Activated T-cell treated with anti-CD3 and anti-CD28 coated beads for 1 hour (primary cell): Measurements from ENCODE around the gene FUT3.
"Not testable (repeated sequence)": the region's sequence is repeated elsewhere in the genome, so short reads cannot be mapped to it uniquely, and the experiment has no call there.

Source experiments
- DNase-seq: peaks from one replicate; pipeline ENCODE4 v3.0.0-alpha.2; 2020; ENCODE audit warnings: low read depth

The FUT3 gene

GRCh38 chr19:5881543-5882299, 30.5 kb upstream of the FUT3 start:
- DNase-seq = no peak

GRCh38 chr19:5880604-5881078, 29.4 kb upstream of the FUT3 start:
- DNase-seq = no peak

- no peak for DNase-seq
Observed at GRCh38 chr19:5880196-5880595, 28.9 kb upstream of the FUT3 start.

DNA sequence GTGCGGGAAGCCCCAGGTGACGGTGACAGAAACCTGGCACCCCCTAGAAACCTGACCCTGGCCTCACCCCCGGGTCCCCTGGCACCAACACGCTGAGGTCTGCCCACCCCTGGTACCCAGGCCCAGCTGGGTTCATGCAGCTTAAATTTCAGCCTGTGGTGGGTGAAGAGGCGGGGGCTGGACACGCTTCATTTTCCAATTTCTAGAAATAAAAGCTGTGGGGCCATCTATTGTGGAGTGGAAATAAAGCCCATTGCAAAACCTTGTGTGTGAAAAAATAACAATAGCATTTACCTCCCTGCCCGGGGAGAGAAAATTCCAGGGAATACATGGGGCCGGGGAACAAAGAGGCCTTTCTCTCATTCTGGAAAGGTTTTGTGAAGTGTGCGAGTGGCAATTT, 26.6 kb upstream of the FUT3 start:
- no peak for DNase-seq

GRCh38 chr19:5877427-5877826, 26.2 kb upstream of the FUT3 start:
- DNase-seq = no peak

- not testable (repeated sequence) for DNase-seq
Observed at GRCh38 chr19:5874496-5874895, 23.2 kb upstream of the FUT3 start.

DNA sequence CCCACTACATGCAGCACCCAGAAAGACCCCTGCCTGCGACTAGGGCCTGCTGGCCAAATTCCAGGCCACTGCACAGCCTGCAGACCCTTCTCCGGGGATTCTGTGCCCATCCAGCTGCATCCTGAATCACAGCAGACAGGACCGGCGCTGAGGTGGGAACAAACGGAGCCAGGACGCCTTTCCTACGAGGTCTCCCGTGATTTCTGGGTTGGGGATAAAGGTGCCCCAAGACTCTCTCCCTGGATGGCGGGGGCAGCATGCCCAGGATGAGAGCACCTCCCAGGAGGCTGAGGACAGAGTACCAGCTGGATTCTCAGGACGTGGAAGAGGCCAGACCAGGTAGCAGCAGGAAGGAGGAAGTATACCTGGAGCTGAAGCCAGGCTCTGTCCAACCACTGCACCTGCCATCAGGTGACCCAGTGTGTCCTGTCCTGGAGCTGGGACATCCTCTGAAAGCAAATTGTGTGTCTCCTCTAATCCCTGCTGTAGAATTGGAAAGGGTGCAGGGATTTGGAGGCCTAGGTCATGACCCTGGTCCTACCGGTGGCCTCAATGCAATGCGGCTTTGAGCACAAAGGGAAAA, 22.5 kb upstream of the FUT3 start:
- DNase-seq = no peak

DNA sequence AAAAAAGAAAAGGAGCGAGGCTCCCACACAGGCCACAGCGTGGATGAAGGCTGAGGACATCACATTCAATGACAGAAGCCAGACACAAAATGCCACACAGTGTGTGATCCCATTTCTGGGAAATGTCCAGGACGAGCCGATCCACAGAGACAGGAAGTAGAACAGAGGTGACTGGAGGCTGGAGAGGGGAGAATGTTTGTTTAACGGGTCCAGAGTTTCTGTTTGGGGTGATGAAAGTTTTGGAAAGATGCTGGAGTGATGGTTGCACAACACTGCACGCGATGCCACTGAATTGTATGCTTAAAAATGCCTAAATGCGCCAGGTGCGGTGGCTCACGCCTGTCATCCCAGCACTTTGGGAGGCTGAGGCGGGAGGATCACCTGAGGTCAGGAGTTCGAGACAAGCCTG, 19.7 kb upstream of the FUT3 start:
- DNase-seq = no peak

DNA sequence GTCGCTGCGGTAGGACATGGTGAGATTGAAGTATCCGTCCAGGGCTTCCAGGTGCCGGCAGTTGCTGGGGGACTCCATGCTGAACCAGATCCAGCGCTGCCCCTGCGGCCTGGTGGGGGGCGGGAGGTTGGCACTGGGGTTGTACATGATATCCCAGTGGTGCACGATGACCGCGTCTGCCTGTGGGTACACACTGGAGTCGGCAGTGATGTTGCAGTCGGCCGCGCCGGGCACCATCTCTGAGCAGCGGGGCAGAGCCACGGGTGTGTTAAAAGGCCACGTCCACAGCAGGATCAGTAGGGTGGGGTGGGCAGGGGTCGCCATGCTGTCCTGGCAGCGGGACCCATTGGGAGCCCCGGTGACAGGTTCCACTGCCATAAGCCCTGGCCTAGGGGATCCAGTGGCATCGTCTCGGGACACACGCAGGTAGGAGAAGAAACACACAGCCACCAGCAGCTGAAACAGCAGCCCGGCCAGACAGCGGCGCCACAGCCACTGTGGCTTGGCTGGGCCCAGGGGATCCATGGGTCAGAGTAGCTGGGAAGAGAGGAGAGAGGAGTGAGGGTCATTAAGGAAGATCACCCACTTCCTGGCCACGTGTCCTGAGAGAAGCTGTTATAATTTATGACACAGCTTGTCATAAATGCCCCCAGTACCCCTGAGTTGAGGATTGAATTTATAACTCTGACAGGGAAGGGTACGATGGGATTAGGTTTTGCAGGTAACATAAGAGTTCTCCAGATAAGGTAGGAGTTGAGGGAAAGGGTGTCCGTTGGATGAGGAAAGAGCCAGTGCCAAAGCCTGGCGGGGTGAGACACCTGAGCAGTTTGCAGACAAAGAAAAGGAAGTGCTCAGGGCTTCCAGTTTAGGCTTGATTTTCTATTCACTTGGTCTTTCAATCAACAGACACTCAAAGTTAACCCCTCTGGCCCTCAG, 16.2 kb upstream of the FUT3 start:
- no peak for DNase-seq

DNA sequence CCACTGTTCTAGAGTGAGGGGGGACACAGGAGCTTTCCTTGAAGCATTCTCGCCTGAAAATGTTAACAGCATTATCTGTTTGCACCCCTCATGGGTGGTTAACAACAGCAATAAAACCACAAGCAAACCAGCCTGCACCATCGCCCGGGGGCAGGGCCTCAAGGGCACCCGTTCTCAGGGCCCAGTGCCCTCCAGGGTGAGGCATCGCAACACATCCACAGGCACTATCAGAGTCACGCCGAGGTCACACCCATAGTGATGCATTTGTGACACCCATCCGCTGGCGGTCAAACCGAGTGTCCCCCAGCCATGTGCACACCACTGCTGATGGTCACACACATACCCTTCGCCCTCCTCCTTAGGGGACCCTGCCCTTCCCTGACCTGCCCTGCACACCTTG, 14.5 kb upstream of the FUT3 start:
- DNase-seq = no peak

- DNase-seq = no peak
Observed at GRCh38 chr19:5864725-5865486, 13.7 kb upstream of the FUT3 start.

DNA sequence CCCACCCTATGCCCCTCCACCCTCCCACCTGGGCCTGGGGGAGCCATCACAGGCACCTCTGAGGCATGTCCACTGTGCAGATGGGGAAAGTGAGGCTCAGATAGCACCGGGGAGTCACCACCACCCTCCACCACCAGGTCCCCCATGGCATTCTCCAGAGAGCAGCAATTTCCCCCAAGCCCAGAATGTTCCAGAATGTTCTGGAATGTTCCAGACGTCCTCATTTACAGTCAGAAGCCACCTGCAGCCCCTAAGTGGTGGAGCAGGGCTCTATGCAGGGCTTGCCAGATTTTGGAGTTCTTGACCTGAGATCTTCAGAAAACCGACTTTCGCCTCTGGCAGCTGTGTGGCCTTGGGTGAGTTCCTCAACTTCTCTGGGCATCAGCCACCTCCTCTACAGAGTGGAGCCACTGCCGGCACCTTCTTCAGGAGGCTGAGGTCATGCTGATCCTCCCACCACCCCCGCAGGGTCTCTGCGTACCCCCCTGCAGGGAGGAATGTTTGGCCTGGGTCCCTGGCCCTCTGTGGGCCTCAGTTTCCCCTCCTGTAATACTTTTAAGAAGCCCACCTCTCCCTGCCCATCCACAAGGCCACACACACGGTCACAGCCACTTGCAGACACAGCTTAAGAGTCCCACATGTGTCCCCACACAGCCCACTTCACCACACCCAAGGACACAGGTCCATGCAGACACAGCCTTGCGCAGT, 12.9 kb upstream of the FUT3 start:
- no peak for DNase-seq

DNA sequence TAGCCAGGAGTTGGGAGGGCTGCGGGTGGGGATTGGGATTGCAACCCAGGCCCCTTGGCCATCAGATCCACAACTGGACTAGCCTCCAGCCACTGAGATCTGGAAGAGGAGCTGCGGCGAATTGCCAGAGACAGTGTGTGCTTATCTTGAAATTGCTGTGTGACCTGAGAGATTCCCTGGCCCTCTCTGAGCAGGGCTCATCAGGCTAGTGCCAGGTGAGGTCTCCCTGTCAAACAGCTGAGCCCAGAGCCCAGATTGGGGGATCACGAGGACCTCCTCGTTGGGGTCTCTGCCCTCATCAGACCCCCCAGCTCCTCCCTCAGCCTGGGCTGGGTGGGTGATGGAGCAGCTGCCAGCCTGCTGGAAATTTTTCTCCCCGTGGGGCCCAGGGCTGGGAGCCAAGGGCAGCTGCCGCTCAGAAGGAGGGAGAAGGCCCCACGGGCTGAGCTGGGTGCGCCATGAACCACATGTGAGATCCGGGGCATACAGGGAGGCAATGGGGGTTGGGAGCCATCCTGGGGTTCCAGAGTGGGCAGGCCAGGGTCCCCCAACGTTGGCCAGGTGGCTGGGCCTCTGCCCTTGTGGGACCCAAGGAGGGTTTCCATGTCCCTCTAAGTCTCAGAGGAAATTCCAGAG, 11.9 kb upstream of the FUT3 start:
- DNase-seq = no peak

GRCh38 chr19:5857203-5858081, 6.2 kb upstream of the FUT3 start:
- no peak for DNase-seq

GRCh38 chr19:5855151-5855550, 3.9 kb upstream of the FUT3 start:
- not testable (repeated sequence) for DNase-seq

DNA sequence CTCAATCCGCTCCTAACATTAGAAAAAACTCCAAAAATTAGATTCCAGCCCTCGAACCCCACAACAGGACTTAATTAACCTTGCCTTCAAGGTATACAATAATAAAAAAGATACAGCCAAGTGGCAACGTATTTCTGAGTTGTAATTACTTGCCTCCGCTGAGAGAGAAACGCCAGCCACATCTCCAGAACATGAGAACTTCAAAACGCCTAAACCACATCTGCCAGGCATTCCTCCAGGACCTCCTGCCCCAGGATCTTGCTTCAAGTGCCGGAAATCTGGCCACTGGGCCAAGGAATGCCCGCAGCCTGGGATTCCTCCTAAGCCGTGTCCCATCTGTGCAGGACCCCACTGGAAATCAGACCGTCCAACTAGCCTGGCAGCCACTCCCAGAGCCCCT, 2.9 kb upstream of the FUT3 start:
- DNase-seq = not testable (repeated sequence)

DNA sequence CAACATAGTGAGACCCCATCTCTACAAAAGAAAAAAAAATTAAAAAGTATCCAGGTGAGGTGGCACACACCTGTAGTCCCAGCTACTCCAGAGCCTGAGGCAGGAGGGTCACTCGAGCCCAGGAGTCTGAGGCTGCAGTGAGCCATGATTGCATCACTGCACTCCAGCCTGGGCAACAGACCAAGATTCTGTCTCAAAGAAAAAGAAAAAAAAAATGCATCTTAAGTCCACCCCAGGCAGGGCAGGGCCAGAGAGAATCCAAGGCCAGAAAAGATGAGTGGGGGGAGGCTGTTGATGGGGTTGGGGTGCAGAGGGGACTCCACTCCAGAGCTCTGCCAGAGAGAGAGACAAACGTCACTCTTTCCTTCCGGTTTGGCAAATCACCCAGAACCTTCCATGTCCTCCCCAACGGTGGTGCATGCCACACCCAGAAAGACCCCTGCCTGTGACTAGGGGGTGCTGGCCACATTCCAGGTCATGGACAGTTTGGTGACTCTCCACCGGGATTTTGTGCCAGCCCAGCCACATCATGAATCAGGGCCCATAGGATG, 431 bp downstream of the FUT3 start:
- no peak for DNase-seq

- DNase-seq = no peak
Observed at GRCh38 chr19:5850189-5850588, 1.1 kb downstream of the FUT3 start.

DNA sequence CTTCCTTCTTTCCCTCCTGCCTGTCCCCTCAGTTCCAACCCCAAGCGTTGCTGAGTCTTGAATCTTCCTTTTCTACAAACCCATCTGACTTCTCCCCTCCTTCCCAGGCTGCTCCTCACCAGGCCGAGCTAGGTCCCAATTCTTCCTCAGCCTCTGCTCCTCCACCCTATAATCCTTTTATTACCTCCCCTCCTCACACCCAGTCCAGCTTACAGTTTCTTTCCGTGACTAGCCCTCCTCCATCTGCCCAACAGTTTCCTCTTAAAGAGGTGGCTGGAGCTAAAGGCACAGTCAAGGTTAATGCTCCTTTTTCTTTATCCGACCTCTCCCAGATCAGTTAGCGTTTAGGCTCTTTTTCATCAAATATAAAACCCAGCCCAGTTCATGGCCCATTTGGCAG, 2.6 kb downstream of the FUT3 start:
- DNase-seq = not testable (repeated sequence)
